HG03571 (cell line): ENCODE results near the gene TMEM151B.
"Not testable (repeated sequence)": the region's sequence is repeated elsewhere in the genome, so short reads cannot be mapped to it uniquely, and the experiment has no call there.

Experiments used
- ATAC-seq: cut with Tn5 transposase; IDR thresholded peaks from one replicate; pipeline ENCODE4 v1.9.1; 2021; ENCODE audit not compliant: unreplicated experiment

Gene TMEM151B

GRCh38 chr6:44328203-44328602, 58.0 kb downstream of the TMEM151B start:
- not testable (repeated sequence) for ATAC-seq

DNA sequence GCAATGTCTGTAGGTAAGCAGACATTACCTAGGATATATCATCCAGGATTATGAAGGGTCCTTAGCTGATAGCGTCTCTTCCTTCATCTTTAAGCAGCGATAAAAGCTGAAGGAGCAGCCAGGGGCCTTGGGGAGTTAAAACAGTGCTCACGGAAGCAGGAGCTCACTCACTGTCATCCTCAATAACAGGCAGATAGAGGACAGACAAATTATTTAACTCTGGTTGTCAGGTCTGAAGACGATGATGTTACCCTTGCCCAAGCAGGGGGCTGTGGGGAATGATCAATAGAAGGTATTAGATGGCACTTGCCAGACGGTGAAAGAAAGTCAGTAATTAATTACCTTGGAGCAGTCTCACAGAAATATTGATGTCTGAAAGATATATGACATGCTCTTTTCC, 59.6 kb downstream of the TMEM151B start:
- ATAC-seq, result no peak

DNA sequence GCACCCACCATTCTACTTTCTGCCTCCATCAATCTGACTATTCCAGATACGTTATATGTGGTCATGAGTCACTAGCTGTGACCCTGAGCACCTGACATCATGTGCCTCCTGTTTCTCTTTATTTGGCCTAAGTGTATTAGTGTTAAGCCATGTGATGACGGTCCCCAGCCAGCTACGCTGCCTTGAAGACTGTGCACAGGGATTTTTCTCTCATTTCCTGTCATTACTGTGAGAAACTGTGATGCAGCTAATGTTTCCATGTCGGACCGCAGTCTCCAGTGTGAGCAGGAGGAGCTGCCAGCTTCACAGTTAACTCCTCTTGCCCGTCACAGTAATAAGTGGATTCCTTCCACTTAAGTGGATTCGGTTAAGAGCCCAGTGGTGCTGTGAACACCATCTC, 62.3 kb downstream of the TMEM151B start:
- no peak for ATAC-seq

GRCh38 chr6:44333273-44333919, 63.1 kb downstream of the TMEM151B start:
- no peak for ATAC-seq

- no peak for ATAC-seq
Observed at GRCh38 chr6:44333942-44334341, 63.7 kb downstream of the TMEM151B start.

DNA sequence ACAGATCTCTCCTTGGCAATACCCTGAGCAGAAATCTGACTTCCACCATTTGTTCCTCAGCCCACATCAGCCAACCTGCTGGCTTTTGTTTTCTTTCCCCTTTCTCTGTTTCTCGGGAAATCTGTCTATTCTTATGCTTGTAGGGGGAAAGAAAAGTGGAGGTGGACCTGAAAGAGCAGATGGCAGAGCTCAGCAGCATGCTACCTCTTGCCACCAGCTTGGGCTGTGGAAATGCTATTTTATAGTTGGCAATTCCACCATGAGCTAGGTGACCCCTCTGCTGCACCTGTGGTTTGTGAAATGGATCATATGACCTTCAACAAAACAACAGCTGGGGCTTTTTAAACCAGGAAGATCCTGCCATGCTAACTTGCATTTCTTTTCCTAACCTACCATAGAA, 65.4 kb downstream of the TMEM151B start:
- ATAC-seq, result no peak

- ATAC-seq, result no peak
Observed at GRCh38 chr6:44338228-44339122, 68.2 kb downstream of the TMEM151B start.

DNA sequence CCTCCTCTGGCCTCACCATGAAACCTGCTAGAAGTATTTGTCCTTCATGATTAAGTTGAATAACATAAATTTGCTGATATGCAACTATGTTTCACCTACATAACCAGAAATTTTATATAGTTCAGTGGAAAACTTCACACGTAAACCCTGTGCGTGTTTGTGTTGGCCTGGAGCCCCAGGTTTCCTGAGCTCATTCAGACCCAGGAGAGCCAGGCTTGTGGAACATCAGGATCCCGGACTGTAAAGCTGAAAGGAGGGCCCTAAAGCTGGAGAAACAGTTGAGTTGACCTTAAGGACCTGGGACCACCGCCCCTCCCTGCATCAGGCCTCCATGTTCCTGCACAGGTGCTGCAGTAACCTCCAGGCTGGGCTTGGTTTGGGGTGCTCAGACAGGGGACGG, 69.1 kb downstream of the TMEM151B start:
- ATAC-seq, result no peak

DNA sequence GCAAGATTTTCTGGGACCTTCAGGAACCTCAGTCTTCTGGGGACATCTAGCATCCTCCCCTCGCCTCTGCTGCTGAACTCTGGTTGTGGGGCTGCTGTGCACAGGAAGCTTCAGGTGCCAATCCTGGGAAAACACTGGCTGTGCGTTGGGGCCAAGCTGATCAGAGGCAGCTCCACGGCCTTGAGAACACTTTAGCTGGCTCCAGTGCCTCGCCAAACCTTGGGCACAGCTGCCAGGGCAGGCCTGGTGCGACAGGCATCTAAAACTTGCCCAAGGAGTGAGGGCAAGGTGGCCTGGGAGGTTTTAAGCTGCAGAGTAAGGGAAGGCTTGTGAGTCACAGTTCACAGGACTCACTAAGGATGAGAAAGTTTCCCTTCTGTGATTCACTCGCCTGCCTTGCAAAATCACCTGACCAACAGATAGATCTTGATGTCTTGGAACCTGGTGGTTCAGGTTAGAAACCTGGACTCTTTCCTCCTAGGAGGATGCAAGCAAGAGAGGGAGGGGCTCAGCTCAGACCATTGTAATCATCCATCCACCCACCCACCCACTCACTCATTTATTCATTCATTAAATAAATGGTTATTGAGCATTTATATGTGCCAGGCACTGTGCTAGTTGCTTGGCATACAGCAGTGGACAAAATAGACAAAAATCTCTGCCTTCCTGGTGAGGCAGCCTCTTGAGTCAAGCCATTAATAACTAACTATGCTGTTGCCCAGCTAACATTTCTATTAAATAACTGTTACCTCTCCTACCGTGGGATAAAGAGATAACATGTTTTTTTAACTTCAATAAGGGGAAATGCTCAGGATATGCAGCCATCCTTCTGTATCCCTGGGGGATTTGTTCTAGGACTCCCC, 69.7 kb downstream of the TMEM151B start:
- ATAC-seq, result no peak

DNA sequence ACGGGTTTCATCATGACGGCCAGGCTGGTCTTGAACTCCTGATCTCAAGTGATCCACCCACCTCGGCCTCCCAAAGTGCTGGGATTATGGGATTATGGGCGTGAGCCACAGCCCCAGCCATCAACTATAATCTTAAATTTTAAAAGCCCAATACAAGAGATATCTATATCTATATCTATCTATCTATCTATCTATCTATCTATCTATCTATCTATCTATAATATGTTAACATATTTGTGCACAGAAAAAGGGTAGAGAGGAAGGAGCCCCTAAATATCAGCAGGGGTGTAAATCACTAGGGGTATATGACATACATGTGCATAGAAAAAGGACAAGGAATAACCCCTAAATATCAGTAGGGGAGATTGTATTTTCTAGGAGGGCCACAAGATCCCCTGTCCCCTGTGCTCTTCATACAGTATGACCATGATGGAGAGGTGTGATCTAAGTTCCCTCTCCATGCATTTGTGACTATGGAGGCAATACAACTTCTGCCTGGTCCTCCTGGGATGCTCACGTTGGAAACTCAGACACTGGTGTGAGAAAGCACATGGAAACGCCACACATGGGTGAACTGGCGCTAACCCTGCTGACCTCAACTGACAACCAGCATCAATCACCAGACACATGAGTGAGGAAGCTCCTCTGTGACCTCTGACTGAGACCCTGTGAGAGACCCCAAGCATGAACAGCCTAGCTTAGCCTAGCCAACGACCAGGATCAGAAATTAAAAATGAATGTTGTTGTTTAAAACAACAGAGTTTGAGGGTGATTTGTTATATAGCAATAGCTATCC, 71.0 kb downstream of the TMEM151B start:
- ATAC-seq, result no peak

DNA sequence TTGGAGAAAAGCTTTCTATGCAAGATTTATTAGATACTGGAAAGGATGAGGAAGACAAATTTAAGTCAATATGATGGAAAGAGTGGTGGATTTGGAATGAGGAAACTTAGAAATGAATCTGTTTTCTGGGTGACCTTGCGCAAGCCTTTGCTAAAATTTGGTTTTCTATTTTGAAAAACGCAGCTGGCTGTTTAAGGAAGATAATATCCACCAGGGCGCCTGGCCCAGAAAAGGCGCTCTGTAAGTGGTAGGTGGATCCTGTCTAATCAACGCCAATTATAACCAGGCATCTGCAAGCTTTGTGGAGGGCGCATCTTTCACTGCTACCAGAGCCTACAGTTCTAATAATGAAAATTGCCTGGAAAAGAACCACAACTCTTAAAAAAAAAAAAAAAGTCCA, 71.8 kb downstream of the TMEM151B start:
- ATAC-seq, result no peak

GRCh38 chr6:44342489-44342888, 72.2 kb downstream of the TMEM151B start, which contains the start of gene SPATS1:
Gene SPATS1 (plus strand): TSS chr6:44342650. CDS start chr6:44343096, 446 bp downstream.
- ATAC-seq, result no peak

- not testable (repeated sequence) for ATAC-seq
Observed at GRCh38 chr6:44346818-44347217, 76.6 kb downstream of the TMEM151B start.

GRCh38 chr6:44349904-44350649, 79.8 kb downstream of the TMEM151B start:
- ATAC-seq, result no peak

- ATAC-seq, result not testable (repeated sequence)
Observed at GRCh38 chr6:44350650-44350994, 80.4 kb downstream of the TMEM151B start.

GRCh38 chr6:44352259-44352658, 82.0 kb downstream of the TMEM151B start:
- no peak for ATAC-seq

DNA sequence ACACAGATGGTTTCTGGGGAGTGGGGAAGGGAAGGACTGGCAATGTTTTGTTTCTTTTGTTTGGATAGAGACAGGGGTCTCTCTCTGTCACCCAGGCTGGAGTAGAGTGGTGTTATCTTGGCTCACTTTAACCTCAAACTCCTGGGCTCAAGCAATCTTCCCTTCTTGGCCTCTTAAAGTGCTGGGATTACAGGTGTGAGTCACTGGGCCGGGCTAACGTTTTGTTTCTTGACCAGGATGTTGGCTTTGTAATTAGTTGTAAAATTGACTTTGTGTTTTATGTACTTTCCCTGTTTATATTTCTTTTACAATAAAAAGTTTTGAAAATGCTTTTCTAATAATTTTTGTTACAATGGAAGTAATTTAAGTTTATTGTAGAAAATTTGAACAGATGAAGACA, 83.1 kb downstream of the TMEM151B start:
- ATAC-seq, result no peak

- ATAC-seq, result no peak
Observed at GRCh38 chr6:44355640-44356039, 85.4 kb downstream of the TMEM151B start.

GRCh38 chr6:44356487-44356886, 86.2 kb downstream of the TMEM151B start:
- no peak for ATAC-seq
